Suprapubic skin (tissue), 4 donors: ENCODE measurements around the gene LAMA5.

ENCODE experiments used
- CTCF ChIP-seq, 2 donors: fragments of 200-600 bp in 1 of 2; fragments of 450-650 bp in 1 of 2; sonication (generic) in 1 of 2; IDR thresholded peaks; one replicate each; pipeline ENCODE4 v1.5.1; 2016 to 2019; ENCODE audit warnings: antibody characterized with exemption in 2 of 2, mild to moderate bottlenecking in 1 of 2, moderate library complexity in 1 of 2
- EP300 ChIP-seq: sonication (generic); formaldehyde crosslinking; IDR thresholded peaks from one replicate; pipeline ENCODE4 v1.6.1; 2017; ENCODE audit warnings: antibody characterized with exemption
- POLR2A ChIP-seq, 2 donors: fragments of 450-650 bp; IDR thresholded peaks; one replicate each; pipeline ENCODE4 v1.6.1; 2017; ENCODE audit warnings: antibody characterized with exemption in 2 of 2, mild to moderate bottlenecking in 2 of 2, moderate library complexity in 2 of 2
- POLR2AphosphoS5 ChIP-seq, 3 donors: sonication (generic); formaldehyde crosslinking; IDR thresholded peaks; one replicate each; pipeline ENCODE4 v1.6.1; 2017; ENCODE audit warnings: antibody characterized with exemption in 3 of 3

GRCh38 chr20:62331347-62331746 is 35.8 kb downstream of the LAMA5 start:
- TF ChIP-seq POLR2A (IDR thresholded peaks at IDR 0.05) = no peak
- TF ChIP-seq CTCF (IDR thresholded peaks at IDR 0.05) = no peak
- no peak for TF ChIP-seq EP300
- TF ChIP-seq POLR2AphosphoS5 (IDR thresholded peaks at IDR 0.05) = no peak
